GM12875 (cell line): Measurements from ENCODE around the gene HMCN1.

Source experiments
- H3K4me3 ChIP-seq: one replicate; pipeline ENCODE4 v1.5.1; 2011; ENCODE audit warnings: low read depth, low read length, control low read depth
- CTCF ChIP-seq: IDR thresholded peaks from 2 replicates; pipeline ENCODE4 v1.5.1; 2011; ENCODE audit warnings: low read depth, mild to moderate bottlenecking, control low read depth, inconsistent platforms, low read length, moderate library complexity, borderline replicate concordance; ENCODE audit not compliant: insufficient read depth

HMCN1 gene

GRCh38 chr1:185721553-185721952 is 12.6 kb upstream of the HMCN1 start:
- no peak for TF ChIP-seq CTCF
- H3K4me3 ChIP-seq = no peak overlapping the region

GRCh38 chr1:185722098-185722497 is 12.1 kb upstream of the HMCN1 start:
- TF ChIP-seq CTCF = no peak
- H3K4me3 ChIP-seq = no peak overlapping the region

- TF ChIP-seq CTCF = no peak
- H3K4me3 ChIP-seq = no peak overlapping the region
Observed at GRCh38 chr1:185727726-185728125, 6.5 kb upstream of the HMCN1 start.

- H3K4me3 ChIP-seq = no peak overlapping the region
- no peak for TF ChIP-seq CTCF
Observed at GRCh38 chr1:185731446-185731845, 2.7 kb upstream of the HMCN1 start.

GRCh38 chr1:185732951-185733350 is 1.2 kb upstream of the HMCN1 start:
- H3K4me3 ChIP-seq = no peak overlapping the region
- TF ChIP-seq CTCF = no peak

GRCh38 chr1:185734929-185735700 is 924 bp downstream of the HMCN1 start:
- H3K4me3 ChIP-seq = no peak overlapping the region
- TF ChIP-seq CTCF = no peak

GRCh38 chr1:185735701-185736064 is 1.5 kb downstream of the HMCN1 start:
- H3K4me3 ChIP-seq = no peak overlapping the region
- TF ChIP-seq CTCF = no peak
